Measurements from ENCODE around the gene OCIAD2. TPM values are rescaled to one million over a fixed set of nuclear protein-coding genes. Genes with fewer than 3 reads are reported as not detected.
"Not testable (repeated sequence)": the region's sequence is repeated elsewhere in the genome, so short reads cannot be mapped to it uniquely, and the experiment has no call there.

OCIAD2 gene
- total RNA-seq, 1 donor: 7.6 TPM

DNA sequence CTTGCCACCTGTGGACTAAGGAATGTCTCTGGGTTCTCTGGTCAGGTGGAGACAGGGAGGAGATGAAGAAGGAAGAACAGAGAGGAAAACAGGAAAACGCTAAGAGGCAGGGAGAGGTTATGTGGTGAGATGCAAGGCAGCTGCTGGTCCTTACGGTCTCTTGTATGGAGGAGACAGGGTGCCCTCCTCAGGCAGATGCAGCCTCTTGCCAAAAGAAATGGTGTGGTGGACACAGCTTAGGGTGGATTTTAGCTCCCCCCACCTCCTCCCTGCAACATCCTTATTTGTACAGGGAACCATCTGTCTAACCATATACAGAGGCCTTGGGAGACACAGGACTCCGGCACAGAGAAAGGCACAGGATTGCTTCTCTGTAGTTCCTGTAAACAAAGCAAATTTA lies 9.7 kb downstream of the OCIAD2 start:
- no peak for DNase-seq (ENCODE audit: insufficient read length, low spot score, missing footprints)
- no peaks in the 10 kb centered on the region for H3K9me3 ChIP-seq (ENCODE audit: low read depth, low read length)
- H3K79me2 ChIP-seq (ENCODE audit: insufficient read depth, low read length): no peaks in the 10 kb centered on the region
- no peaks in the 10 kb centered on the region for H3K27me3 ChIP-seq (ENCODE audit: insufficient read depth, low read length)
- no peaks in the 10 kb centered on the region for H4K20me1 ChIP-seq (ENCODE audit: insufficient read depth, low read length)
- H3K27ac ChIP-seq (ENCODE audit: low read depth, low read length): no peak overlapping the region
- no peak overlapping the region for H3K4me2 ChIP-seq (ENCODE audit: insufficient read depth, low read length)
- H2AFZ ChIP-seq (ENCODE audit: low read length): no peak overlapping the region
- TF ChIP-seq, protein P1, sequence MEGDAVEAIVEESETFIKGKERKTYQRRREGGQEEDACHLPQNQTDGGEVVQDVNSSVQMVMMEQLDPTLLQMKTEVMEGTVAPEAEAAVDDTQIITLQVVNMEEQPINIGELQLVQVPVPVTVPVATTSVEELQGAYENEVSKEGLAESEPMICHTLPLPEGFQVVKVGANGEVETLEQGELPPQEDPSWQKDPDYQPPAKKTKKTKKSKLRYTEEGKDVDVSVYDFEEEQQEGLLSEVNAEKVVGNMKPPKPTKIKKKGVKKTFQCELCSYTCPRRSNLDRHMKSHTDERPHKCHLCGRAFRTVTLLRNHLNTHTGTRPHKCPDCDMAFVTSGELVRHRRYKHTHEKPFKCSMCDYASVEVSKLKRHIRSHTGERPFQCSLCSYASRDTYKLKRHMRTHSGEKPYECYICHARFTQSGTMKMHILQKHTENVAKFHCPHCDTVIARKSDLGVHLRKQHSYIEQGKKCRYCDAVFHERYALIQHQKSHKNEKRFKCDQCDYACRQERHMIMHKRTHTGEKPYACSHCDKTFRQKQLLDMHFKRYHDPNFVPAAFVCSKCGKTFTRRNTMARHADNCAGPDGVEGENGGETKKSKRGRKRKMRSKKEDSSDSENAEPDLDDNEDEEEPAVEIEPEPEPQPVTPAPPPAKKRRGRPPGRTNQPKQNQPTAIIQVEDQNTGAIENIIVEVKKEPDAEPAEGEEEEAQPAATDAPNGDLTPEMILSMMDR (IDR thresholded peaks at IDR 0.05; ENCODE audit: extremely low read depth, low read depth, low read length): no peak
- no peak overlapping the region for H3K4me3 ChIP-seq (ENCODE audit: insufficient read depth, low read length)
- H3K4me1 ChIP-seq (ENCODE audit: insufficient read depth, low read length): peaks cover 18% of the 10 kb centered on the region
- H3K36me3 ChIP-seq (ENCODE audit: insufficient read depth, low read length): peaks cover 15% of the 10 kb centered on the region

DNA sequence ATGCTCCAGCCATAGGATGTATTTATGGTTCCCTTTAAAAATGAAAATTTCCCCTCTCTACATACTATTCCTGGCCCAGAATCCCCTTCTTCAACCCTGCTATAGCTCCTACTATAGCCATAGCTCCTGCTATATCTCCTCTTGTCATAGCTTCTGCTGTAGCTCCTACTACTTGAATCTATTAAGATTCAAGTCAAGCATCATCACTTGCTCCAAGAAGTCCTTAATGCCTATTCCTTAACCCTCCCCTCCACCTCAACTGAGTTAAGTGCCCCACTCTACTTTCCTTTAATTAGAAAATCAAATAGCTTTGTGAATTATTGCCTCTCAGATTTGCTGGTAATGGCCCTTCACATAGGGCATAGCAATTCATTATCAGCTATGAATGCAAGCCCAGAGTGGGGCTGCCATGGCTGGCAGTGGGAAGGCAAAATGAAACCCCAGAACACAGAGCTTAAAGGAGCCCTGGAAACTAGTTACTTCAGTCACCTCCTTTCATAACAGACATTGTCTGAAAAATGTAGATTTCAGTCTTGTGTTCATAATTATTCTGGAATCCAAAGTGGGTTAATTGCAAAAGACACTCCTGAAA lies 15.4 kb downstream of the OCIAD2 start:
- no peaks in the 10 kb centered on the region for H3K9me3 ChIP-seq (ENCODE audit: low read depth, low read length)
- no peak overlapping the region for H2AFZ ChIP-seq (ENCODE audit: low read length)
- H3K4me3 ChIP-seq (ENCODE audit: insufficient read depth, low read length): no peak overlapping the region
- DNase-seq (ENCODE audit: insufficient read length, low spot score, missing footprints): no peak
- no peak overlapping the region for H3K4me2 ChIP-seq (ENCODE audit: insufficient read depth, low read length)
- no peaks in the 10 kb centered on the region for H3K4me1 ChIP-seq (ENCODE audit: insufficient read depth, low read length)
- H3K27me3 ChIP-seq (ENCODE audit: insufficient read depth, low read length): no peaks in the 10 kb centered on the region
- TF ChIP-seq, protein P1 (IDR thresholded peaks at IDR 0.05; ENCODE audit: extremely low read depth, low read depth, low read length): no peak
- no peaks in the 10 kb centered on the region for H4K20me1 ChIP-seq (ENCODE audit: insufficient read depth, low read length)
- peaks cover 15% of the 10 kb centered on the region for H3K36me3 ChIP-seq (ENCODE audit: insufficient read depth, low read length)
- no peaks in the 10 kb centered on the region for H3K79me2 ChIP-seq (ENCODE audit: insufficient read depth, low read length)
- H3K27ac ChIP-seq (ENCODE audit: low read depth, low read length): no peak overlapping the region

DNA sequence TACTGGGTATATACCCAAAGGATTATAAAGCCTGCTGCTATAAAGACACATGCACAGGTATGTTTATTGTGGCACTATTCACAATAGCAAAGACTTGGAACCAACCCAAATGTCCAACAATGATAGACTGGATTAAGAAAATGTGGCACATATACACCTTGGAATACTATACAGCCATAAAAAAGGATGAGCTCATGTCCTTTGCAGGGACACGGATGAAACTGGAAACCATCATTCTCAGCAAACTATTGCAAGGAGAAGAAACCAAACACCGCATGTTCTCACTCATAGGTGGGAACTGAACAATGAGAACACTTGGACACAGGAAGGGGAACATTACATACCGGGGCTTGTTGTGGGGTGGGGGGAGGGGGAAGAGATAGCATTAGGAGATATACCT lies 16.8 kb downstream of the OCIAD2 start:
- H3K27me3 ChIP-seq (ENCODE audit: insufficient read depth, low read length); H3K4me2 ChIP-seq (ENCODE audit: insufficient read depth, low read length); H3K4me1 ChIP-seq (ENCODE audit: insufficient read depth, low read length); H3K9me3 ChIP-seq (ENCODE audit: low read depth, low read length); H4K20me1 ChIP-seq (ENCODE audit: insufficient read depth, low read length); H2AFZ ChIP-seq (ENCODE audit: low read length); H3K27ac ChIP-seq (ENCODE audit: low read depth, low read length); H3K4me3 ChIP-seq (ENCODE audit: insufficient read depth, low read length); H3K79me2 ChIP-seq (ENCODE audit: insufficient read depth, low read length); DNase-seq (ENCODE audit: insufficient read length, low spot score, missing footprints): not testable (repeated sequence)
- H3K36me3 ChIP-seq (ENCODE audit: insufficient read depth, low read length): peaks cover 15% of the 10 kb centered on the region

DNA sequence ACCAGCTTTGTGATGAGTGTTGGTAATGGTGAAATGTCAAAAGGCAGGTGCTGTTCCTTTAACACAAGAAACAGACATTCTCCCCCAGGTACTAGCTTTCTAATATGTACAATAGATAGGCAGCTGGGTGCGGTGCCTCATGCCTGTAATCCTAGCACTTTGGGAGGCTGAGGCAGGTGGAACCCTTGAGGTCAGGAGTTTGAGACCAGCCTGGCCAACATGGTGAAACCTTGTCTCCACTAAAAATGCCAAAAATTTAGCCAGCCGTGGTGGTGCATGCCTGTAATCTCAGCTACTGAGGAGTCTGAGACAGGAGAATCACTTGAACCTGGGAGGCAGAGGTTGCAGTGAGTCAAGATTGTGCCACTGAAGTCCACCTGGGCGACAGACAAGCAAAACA lies 24.9 kb downstream of the OCIAD2 start:
- H4K20me1 ChIP-seq (ENCODE audit: insufficient read depth, low read length); H2AFZ ChIP-seq (ENCODE audit: low read length); H3K79me2 ChIP-seq (ENCODE audit: insufficient read depth, low read length); H3K4me2 ChIP-seq (ENCODE audit: insufficient read depth, low read length); H3K4me1 ChIP-seq (ENCODE audit: insufficient read depth, low read length); H3K4me3 ChIP-seq (ENCODE audit: insufficient read depth, low read length); H3K27me3 ChIP-seq (ENCODE audit: insufficient read depth, low read length); H3K27ac ChIP-seq (ENCODE audit: low read depth, low read length); DNase-seq (ENCODE audit: insufficient read length, low spot score, missing footprints); H3K9me3 ChIP-seq (ENCODE audit: low read depth, low read length); H3K36me3 ChIP-seq (ENCODE audit: insufficient read depth, low read length): not testable (repeated sequence)

DNA sequence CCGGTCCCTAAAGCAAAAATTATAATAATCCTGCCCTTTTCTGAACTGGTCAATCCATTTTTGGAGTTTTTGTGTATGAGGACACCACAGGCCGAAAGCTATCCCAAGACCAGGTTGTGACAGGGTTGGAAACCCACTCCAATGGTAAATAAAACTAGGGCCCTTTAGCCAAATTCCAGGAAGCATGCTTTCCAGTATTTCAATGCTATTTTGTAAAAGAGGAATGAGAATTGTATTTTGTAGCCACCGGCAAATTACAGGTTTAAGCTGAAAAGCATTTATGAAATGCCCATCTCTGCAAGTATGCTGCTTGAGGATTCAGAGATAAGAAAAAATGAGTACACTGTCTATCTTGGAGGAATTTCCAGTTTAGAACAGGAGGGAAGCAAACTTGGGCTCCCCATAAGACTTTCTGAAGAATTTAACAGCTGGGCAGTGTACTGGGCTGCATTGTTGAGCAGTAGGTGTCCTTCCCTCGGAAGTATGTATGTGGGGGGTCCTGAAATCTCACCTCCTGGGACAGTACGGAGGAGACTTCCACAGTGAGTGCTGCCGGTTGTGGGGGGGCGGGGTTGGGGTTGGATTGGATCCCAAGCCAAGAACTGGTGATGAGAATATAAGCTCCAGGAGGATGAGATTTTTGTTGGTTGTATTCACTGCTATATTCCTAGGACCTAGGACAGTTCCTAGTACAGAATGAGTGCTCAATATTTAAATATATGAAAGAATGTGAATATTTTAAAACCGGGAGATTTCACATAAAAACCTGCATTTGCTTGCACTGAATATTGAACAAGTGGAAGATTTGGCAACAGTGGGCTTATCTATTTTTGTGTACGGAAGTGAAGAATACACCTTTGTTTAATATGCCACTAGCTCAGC lies 26.8 kb downstream of the OCIAD2 start:
- H3K27me3 ChIP-seq (ENCODE audit: insufficient read depth, low read length): no peaks in the 10 kb centered on the region
- DNase-seq (ENCODE audit: insufficient read length, low spot score, missing footprints): no peak
- no peaks in the 10 kb centered on the region for H3K36me3 ChIP-seq (ENCODE audit: insufficient read depth, low read length)
- H3K4me2 ChIP-seq (ENCODE audit: insufficient read depth, low read length): no peak overlapping the region
- no peak overlapping the region for H3K27ac ChIP-seq (ENCODE audit: low read depth, low read length)
- no peak overlapping the region for H3K4me3 ChIP-seq (ENCODE audit: insufficient read depth, low read length)
- no peaks in the 10 kb centered on the region for H3K4me1 ChIP-seq (ENCODE audit: insufficient read depth, low read length)
- TF ChIP-seq, protein P1 (IDR thresholded peaks at IDR 0.05; ENCODE audit: extremely low read depth, low read depth, low read length): no peak
- H3K9me3 ChIP-seq (ENCODE audit: low read depth, low read length): no peaks in the 10 kb centered on the region
- H2AFZ ChIP-seq (ENCODE audit: low read length): no peak overlapping the region
- H3K79me2 ChIP-seq (ENCODE audit: insufficient read depth, low read length): no peaks in the 10 kb centered on the region
- H4K20me1 ChIP-seq (ENCODE audit: insufficient read depth, low read length): no peaks in the 10 kb centered on the region
